ENCODE measurements around the gene VAV1. TPM values are rescaled to one million over a fixed set of nuclear protein-coding genes. Genes with fewer than 3 reads are reported as not detected.

VAV1 gene
- polyA plus RNA-seq, 1 donor from 2014 or later: not detected

DNA sequence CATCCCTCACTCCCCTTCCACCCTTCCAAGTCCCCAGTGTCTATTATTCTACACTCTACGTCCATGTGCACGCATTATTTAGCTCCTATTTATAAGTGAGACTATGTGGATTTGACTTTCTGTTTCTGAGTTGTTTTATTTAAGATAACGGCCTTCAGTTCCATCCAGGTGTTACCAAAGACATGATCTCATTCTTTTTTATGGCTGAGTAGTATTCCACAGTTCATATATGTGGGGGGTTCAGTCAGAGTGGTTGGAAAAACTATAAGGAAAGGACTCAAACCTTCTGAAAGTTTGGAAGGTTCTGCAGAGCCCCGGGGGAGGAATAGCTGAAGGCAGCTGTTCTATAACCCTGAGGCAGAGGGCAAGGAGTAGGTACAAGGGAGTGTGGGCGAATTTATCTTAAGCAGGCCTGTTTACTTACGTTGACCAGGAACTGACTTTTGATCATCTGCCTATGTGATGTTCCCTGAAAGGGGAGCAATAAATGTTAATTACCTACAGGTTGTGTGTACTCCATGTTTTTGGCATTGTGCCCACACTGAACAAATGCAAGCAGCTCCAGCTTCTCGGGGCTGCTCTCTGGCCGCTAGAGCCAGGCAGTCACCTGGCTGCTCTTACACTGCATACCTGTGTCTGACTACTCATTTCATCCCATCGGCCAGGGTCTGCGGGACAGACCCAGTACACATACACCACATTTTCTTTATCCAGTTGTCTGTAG, 101.4 kb downstream of the VAV1 start:
- Histone ChIP-seq H3K4me3 (ENCODE audit: low read length) (no peak overlapping the region), H3K9me2 (ENCODE audit: insufficient read depth, low read length) (no peaks in the 10 kb centered on the region), H4K20me1 (ENCODE audit: insufficient read depth) (no peaks in the 10 kb centered on the region), H3K9me3 (ENCODE audit: low read length) (no peaks in the 10 kb centered on the region), H3K79me2 (replicated peaks; ENCODE audit: insufficient read depth, low read length) (no peaks in the 10 kb centered on the region), H3K36me3 (ENCODE audit: insufficient read depth, low read length) (no peaks in the 10 kb centered on the region), H3K27me3 (ENCODE audit: insufficient read depth, low read depth, low read length) (no peaks in the 10 kb centered on the region), H3K27ac (ENCODE audit: low read length) (no peak overlapping the region), H3K9ac (ENCODE audit: low read length) (no peak overlapping the region), H2AFZ (ENCODE audit: low read depth, low read length) (no peak overlapping the region), H3K4me2 (ENCODE audit: low read length) (no peak overlapping the region), H3F3A (ENCODE audit: insufficient read depth, low read length, poor library complexity, severe bottlenecking) (no peaks in the 10 kb centered on the region)
- TF ChIP-seq EZH2 (IDR thresholded peaks at IDR 0.05; ENCODE audit: borderline replicate concordance, insufficient read depth, low read length, poor library complexity, severe bottlenecking) (no peak), RAD21 (conservative IDR thresholded peaks at IDR 0.05) (no peak), POLR2AphosphoS5 (IDR thresholded peaks at IDR 0.05) (no peak), SMC3 (conservative IDR thresholded peaks at IDR 0.05; ENCODE audit: poor library complexity) (no peak), MXI1 (conservative IDR thresholded peaks at IDR 0.05; ENCODE audit: poor library complexity, severe bottlenecking) (no peak), EP300 (conservative IDR thresholded peaks at IDR 0.05; ENCODE audit: poor library complexity, severe bottlenecking) (no peak), TAF1 (IDR thresholded peaks at IDR 0.05; ENCODE audit: low read depth) (no peak)
- TF ChIP-seq, protein P1, sequence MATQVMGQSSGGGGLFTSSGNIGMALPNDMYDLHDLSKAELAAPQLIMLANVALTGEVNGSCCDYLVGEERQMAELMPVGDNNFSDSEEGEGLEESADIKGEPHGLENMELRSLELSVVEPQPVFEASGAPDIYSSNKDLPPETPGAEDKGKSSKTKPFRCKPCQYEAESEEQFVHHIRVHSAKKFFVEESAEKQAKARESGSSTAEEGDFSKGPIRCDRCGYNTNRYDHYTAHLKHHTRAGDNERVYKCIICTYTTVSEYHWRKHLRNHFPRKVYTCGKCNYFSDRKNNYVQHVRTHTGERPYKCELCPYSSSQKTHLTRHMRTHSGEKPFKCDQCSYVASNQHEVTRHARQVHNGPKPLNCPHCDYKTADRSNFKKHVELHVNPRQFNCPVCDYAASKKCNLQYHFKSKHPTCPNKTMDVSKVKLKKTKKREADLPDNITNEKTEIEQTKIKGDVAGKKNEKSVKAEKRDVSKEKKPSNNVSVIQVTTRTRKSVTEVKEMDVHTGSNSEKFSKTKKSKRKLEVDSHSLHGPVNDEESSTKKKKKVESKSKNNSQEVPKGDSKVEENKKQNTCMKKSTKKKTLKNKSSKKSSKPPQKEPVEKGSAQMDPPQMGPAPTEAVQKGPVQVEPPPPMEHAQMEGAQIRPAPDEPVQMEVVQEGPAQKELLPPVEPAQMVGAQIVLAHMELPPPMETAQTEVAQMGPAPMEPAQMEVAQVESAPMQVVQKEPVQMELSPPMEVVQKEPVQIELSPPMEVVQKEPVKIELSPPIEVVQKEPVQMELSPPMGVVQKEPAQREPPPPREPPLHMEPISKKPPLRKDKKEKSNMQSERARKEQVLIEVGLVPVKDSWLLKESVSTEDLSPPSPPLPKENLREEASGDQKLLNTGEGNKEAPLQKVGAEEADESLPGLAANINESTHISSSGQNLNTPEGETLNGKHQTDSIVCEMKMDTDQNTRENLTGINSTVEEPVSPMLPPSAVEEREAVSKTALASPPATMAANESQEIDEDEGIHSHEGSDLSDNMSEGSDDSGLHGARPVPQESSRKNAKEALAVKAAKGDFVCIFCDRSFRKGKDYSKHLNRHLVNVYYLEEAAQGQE (IDR thresholded peaks at IDR 0.05; ENCODE audit: borderline replicate concordance): no peak
- TF ChIP-seq, protein P2, sequence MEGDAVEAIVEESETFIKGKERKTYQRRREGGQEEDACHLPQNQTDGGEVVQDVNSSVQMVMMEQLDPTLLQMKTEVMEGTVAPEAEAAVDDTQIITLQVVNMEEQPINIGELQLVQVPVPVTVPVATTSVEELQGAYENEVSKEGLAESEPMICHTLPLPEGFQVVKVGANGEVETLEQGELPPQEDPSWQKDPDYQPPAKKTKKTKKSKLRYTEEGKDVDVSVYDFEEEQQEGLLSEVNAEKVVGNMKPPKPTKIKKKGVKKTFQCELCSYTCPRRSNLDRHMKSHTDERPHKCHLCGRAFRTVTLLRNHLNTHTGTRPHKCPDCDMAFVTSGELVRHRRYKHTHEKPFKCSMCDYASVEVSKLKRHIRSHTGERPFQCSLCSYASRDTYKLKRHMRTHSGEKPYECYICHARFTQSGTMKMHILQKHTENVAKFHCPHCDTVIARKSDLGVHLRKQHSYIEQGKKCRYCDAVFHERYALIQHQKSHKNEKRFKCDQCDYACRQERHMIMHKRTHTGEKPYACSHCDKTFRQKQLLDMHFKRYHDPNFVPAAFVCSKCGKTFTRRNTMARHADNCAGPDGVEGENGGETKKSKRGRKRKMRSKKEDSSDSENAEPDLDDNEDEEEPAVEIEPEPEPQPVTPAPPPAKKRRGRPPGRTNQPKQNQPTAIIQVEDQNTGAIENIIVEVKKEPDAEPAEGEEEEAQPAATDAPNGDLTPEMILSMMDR (IDR thresholded peaks at IDR 0.05; ENCODE audit: poor library complexity, severe bottlenecking): no peak

DNA sequence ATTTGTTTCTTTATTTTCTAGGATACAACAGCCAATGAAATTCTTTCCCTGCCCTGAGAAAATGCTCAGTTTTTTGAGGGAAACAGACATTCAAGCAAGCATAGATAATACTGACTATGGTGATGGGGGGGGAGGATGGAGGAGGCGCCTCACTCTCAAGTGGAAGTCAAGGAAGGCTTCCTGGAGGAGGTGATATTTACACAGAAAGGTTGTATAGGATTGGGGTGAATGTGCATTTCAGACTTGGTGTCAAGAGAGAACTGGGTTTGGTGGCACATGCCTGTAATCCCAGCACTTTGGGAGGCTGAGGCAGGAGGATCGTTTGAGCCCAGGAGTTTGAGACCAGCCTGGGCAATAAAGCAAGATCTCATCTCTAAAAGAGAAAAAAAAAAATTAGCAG, 102.7 kb downstream of the VAV1 start:
- Histone ChIP-seq H3K9ac (ENCODE audit: low read length) (no peak overlapping the region), H3K27ac (ENCODE audit: low read length) (no peak overlapping the region), H3K9me2 (ENCODE audit: insufficient read depth, low read length) (no peaks in the 10 kb centered on the region), H3K79me2 (replicated peaks; ENCODE audit: insufficient read depth, low read length) (no peaks in the 10 kb centered on the region), H3K27me3 (ENCODE audit: insufficient read depth, low read depth, low read length) (no peaks in the 10 kb centered on the region), H3K36me3 (ENCODE audit: insufficient read depth, low read length) (no peaks in the 10 kb centered on the region), H4K20me1 (ENCODE audit: insufficient read depth) (no peaks in the 10 kb centered on the region), H3K4me2 (ENCODE audit: low read length) (no peak overlapping the region), H3K9me3 (ENCODE audit: low read length) (no peaks in the 10 kb centered on the region), H3F3A (ENCODE audit: insufficient read depth, low read length, poor library complexity, severe bottlenecking) (no peaks in the 10 kb centered on the region), H3K4me3 (ENCODE audit: low read length) (no peak overlapping the region), H2AFZ (ENCODE audit: low read depth, low read length) (no peak overlapping the region)
- TF ChIP-seq, protein P1 (IDR thresholded peaks at IDR 0.05; ENCODE audit: borderline replicate concordance): no peak
- TF ChIP-seq RAD21 (conservative IDR thresholded peaks at IDR 0.05) (no peak), SMC3 (conservative IDR thresholded peaks at IDR 0.05; ENCODE audit: poor library complexity) (no peak), TAF1 (IDR thresholded peaks at IDR 0.05; ENCODE audit: low read depth) (no peak), EP300 (conservative IDR thresholded peaks at IDR 0.05; ENCODE audit: poor library complexity, severe bottlenecking) (no peak), MXI1 (conservative IDR thresholded peaks at IDR 0.05; ENCODE audit: poor library complexity, severe bottlenecking) (no peak), EZH2 (IDR thresholded peaks at IDR 0.05; ENCODE audit: borderline replicate concordance, insufficient read depth, low read length, poor library complexity, severe bottlenecking) (no peak), POLR2AphosphoS5 (IDR thresholded peaks at IDR 0.05) (no peak)
- TF ChIP-seq, protein P2 (IDR thresholded peaks at IDR 0.05; ENCODE audit: poor library complexity, severe bottlenecking): no peak
